ENCODE results near the gene APEH. TPM values are rescaled to one million over a fixed set of nuclear protein-coding genes. Genes with fewer than 3 reads are reported as not detected.

APEH gene
- total and polyA plus RNA-seq, 9 of the 15 experiments (the other 6 are each of a cell fraction or from before 2014, with no cell fraction given): 70.9 to 177 (median 117) TPM

DNA sequence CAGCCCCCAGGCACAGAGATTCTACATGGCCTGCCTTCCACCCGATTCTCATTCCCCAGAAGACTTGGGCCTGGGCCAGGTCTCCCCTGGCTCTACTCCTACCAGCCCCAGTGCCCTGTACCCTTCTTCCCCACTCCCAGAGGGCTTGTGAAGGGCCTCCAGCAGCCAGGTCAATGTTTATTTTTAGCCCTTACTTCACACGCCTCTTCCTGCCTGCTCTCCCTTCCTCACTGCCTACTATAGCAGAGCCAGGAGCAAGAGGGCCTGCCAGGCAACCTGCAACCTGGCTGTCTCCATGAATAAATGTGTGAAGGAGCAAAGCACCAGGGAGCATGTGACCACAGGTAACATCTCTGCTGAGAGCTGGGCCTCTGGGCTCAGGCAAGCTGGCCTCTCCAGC, 26.4 kb upstream of the APEH start (continued):
- TF ChIP-seq, protein P1, sequence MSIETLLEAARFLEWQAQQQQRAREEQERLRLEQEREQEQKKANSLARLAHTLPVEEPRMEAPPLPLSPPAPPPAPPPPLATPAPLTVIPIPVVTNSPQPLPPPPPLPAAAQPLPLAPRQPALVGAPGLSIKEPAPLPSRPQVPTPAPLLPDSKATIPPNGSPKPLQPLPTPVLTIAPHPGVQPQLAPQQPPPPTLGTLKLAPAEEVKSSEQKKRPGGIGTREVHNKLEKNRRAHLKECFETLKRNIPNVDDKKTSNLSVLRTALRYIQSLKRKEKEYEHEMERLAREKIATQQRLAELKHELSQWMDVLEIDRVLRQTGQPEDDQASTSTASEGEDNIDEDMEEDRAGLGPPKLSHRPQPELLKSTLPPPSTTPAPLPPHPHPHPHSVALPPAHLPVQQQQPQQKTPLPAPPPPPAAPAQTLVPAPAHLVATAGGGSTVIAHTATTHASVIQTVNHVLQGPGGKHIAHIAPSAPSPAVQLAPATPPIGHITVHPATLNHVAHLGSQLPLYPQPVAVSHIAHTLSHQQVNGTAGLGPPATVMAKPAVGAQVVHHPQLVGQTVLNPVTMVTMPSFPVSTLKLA (conservative IDR thresholded peaks at IDR 0.05): no peak
- TF ChIP-seq ZNF274 (IDR thresholded peaks at IDR 0.05; ENCODE audit: borderline replicate concordance, low read depth, low read length): no peak
- TF ChIP-seq L3MBTL2 (IDR thresholded peaks at IDR 0.05): no peak
- TF ChIP-seq ZNF644 (tag; IDR thresholded peaks at IDR 0.05; ENCODE audit: low read depth): no peak
- TF ChIP-seq OTX1 (CRISPR knock-in tag; IDR thresholded peaks at IDR 0.05): no peak
- TF ChIP-seq ETV5 (CRISPR knock-in tag; IDR thresholded peaks at IDR 0.05; ENCODE audit: low read depth): no peak

DNA sequence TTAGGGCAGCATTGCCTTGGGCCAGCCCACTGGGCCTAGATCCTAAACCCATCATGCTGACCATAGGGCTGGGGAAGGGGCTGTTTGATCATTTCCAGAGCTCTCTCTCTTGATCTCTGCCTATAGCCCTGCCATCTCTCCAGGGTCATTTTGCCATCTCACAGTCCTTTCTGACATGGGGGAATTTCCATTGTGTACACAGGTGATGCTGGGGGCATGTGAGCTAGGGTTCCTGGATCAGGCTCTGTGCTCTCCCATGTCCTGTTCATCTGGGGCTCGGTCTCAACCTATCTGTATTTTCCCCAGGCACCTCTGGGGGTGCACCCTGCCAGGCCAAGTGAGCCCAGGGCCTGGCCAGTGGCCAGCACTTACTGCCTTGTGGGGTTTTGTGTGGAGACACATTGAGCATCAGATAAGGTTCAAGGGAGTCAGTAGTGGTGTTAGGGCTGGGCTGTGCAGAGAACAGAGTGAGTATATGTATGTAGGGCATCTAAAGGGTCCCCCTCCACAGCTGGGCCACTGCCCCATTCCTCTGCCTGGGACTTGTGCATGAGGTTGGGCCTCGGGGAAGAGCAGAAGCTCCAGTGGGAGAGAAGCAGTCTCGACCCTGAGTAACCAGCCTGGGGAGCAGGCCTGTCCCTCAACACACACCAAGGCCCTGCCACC, 25.7 kb upstream of the APEH start:
- Histone ChIP-seq H3K27me3 (ENCODE audit: control insufficient read depth in 2 of 2, insufficient read depth in 2 of 2, low read length in 2 of 2) (no peaks in the 10 kb centered on the region), H3K4me3 (no peak overlapping the region), H3K36me3 (ENCODE audit: control insufficient read depth, insufficient read depth, low read length) (no peaks in the 10 kb centered on the region), H3K4me2 (ENCODE audit: insufficient read depth, low read length) (no peak overlapping the region), H3K9me1 (ENCODE audit: control insufficient read depth, insufficient read depth, low read length) (no peaks in the 10 kb centered on the region), H3K79me2 (ENCODE audit: control insufficient read depth, insufficient read depth, low read length) (no peaks in the 10 kb centered on the region), H4K20me1 (replicated peaks; ENCODE audit: control insufficient read depth, insufficient read depth, low read length) (no peaks in the 10 kb centered on the region), H3K9me3 (replicated peaks; ENCODE audit: control insufficient read depth, insufficient read depth, low read depth, low read length) (no peaks in the 10 kb centered on the region), H3K27ac (ENCODE audit: extremely low read depth, low read depth, low read length) (no peak overlapping the region), H3K4me1 (replicated peaks in 1 of 2; ENCODE audit: control insufficient read depth in 2 of 2, insufficient read depth in 2 of 2, low read length in 2 of 2) (peaks cover 3 to 21% of the 10 kb centered on the region in 2 experiments; a peak in 3 of 5 replicates), H3K9ac (ENCODE audit: insufficient read depth in 1 of 2, low read depth in 2 of 2, low read length in 2 of 2) (peak overlapping the region in 1 of 2 experiments; percentile 37; a peak in 1 of 4 replicates), H2AFZ (ENCODE audit: low read depth, low read length) (no peak overlapping the region)
- WGBS (ENCODE audit: insufficient coverage, low coverage, missing lambda C conversion rate): 30% methylated on average over 1 of the region's 3 CpGs
- intact Hi-C loops (cut with micrococcal nuclease) (no loop called here), in situ Hi-C loops (cut with MboI) (no loop called here)
- CTCF ChIA-PET (ENCODE audit: low intra/inter-chr PET ratio): no interaction called here
- TF ChIP-seq SPI1 (IDR thresholded peaks at IDR 0.05; ENCODE audit: borderline replicate concordance, low read depth, low read length) (no peak), NFIC (IDR thresholded peaks at IDR 0.05) (peak; percentile 58; the same call in 1 of the 2 replicates)
- DNase-seq (ENCODE audit: extremely low read depth in 1 of 4, low spot score in 3 of 4): peak in 2 of 4 experiments; percentile 13 to 28
- FAIRE-seq: peak; percentile 11
- peak; percentile 64 for ATAC-seq
- POLR2A ChIA-PET: interaction anchor here (0.6 to 1.0 kb wide), 4 partner anchors 17 to 47 kb away, joined by 3 to 5 read pairs (median 4); no protein-coding TSS in a partner anchor
- BruUV-seq (replicated peaks): no TSS peak
